SK-N-MC (cell line): ENCODE measurements around the gene WWTR1.
A peak's percentile ranks its signal among the peaks of the same experiment; 100 is the strongest.

Source experiments
- DNase-seq: peaks from one replicate; pipeline ENCODE4 v3.0.0-alpha.2; 2011; ENCODE audit warnings: low read depth, low spot score
- H3K27ac ChIP-seq: fragments of 200-600 bp; sonication (generic); 2 replicates; pipeline ENCODE4 v1.5.1; 2016; ENCODE audit warnings: mixed run types
- H3K36me3 ChIP-seq: fragments of 200-600 bp; sonication (generic); 2 replicates; pipeline ENCODE4 v1.6.1; 2017; ENCODE audit warnings: antibody characterized with exemption, low read length, mixed read lengths; ENCODE audit not compliant: insufficient read depth
- H3K4me3 ChIP-seq: fragments of 200-600 bp; sonication (generic); 2 replicates; pipeline ENCODE4 v1.5.1; 2016
- H3K9ac ChIP-seq: fragments of 200-600 bp; sonication (generic); 2 replicates; pipeline ENCODE4 v1.8.0; 2017; ENCODE audit warnings: mixed run types, mixed read lengths; ENCODE audit not compliant: insufficient read length
- H3K9me3 ChIP-seq: fragments of 200-600 bp; sonication (generic); 2 replicates; pipeline ENCODE4 v1.6.1; 2017; ENCODE audit warnings: low read depth, mild to moderate bottlenecking, antibody characterized with exemption, low read length, moderate library complexity, mixed read lengths
- EZH2 ChIP-seq: fragments of 200-600 bp; sonication (generic); IDR thresholded peaks from one replicate; pipeline ENCODE4 v1.6.1; 2017; ENCODE audit warnings: antibody characterized with exemption
- FOXP2 ChIP-seq: optimal IDR thresholded peaks from 2 replicates; pipeline ENCODE3; 2011; ENCODE audit warnings: mild to moderate bottlenecking, moderate library complexity; ENCODE audit not compliant: insufficient read depth; ENCODE audit errors: extremely low read length, control extremely low read depth
- POLR2AphosphoS5 ChIP-seq: IDR thresholded peaks from 2 replicates; pipeline ENCODE4 v1.6.1; 2012; ENCODE audit warnings: mild to moderate bottlenecking, low read depth, low read length, borderline replicate concordance

WWTR1 gene

GRCh38 chr3:149657926-149658743 lies at the start of gene WWTR1:
WWTR1 (minus strand) TSS chr3:149658025; CDS start chr3:149657306, 719 bp downstream.
- Histone ChIP-seq H3K36me3 (peaks cover 21% of the 10 kb centered on the region), H3K9ac (peak within 1 kb of the TSS; percentile 88), H3K27ac (peak within 1 kb of the TSS; percentile 74), H3K9me3 (no peaks in the 10 kb centered on the region), H3K4me3 (peak within 1 kb of the TSS; percentile 85)
- TF ChIP-seq FOXP2: no peak
- peak; percentile 82 for TF ChIP-seq POLR2AphosphoS5
- DNase-seq: no peak

GRCh38 chr3:149706905-149707304 lies 49.1 kb upstream of the WWTR1 start:
- Histone ChIP-seq H3K9me3 (no peaks in the 10 kb centered on the region), H3K9ac (no peak overlapping the region), H3K4me3 (no peak overlapping the region), H3K36me3 (no peaks in the 10 kb centered on the region), H3K27ac (peak overlapping the region; percentile 44)
- TF ChIP-seq EZH2: no peak
- TF ChIP-seq POLR2AphosphoS5: no peak
- no peak for TF ChIP-seq FOXP2
- no peak for DNase-seq

- Histone ChIP-seq H3K27ac (peak overlapping the region; percentile 32; the same call in 1 of the 2 replicates), H3K36me3 (no peaks in the 10 kb centered on the region), H3K4me3 (no peak overlapping the region), H3K9me3 (no peaks in the 10 kb centered on the region), H3K9ac (no peak overlapping the region)
- TF ChIP-seq EZH2 (no peak), FOXP2 (no peak), POLR2AphosphoS5 (no peak)
- no peak for DNase-seq
Observed at GRCh38 chr3:149705416-149705815, 47.6 kb upstream of the WWTR1 start.

- DNase-seq: no peak
- Histone ChIP-seq H3K9ac (no peak overlapping the region), H3K27ac (no peak overlapping the region), H3K36me3 (no peaks in the 10 kb centered on the region), H3K9me3 (no peaks in the 10 kb centered on the region), H3K4me3 (no peak overlapping the region)
- no peak for TF ChIP-seq POLR2AphosphoS5
- no peak for TF ChIP-seq FOXP2
- no peak for TF ChIP-seq EZH2
Observed at GRCh38 chr3:149703466-149703865, 45.6 kb upstream of the WWTR1 start.

GRCh38 chr3:149702691-149703441 lies 45.0 kb upstream of the WWTR1 start:
- no peak for DNase-seq
- TF ChIP-seq EZH2 (no peak), FOXP2 (no peak), POLR2AphosphoS5 (no peak)
- no peak overlapping the region for H3K4me3 ChIP-seq
- no peaks in the 10 kb centered on the region; the same call in 1 of the 2 replicates for H3K9me3 ChIP-seq
- H3K27ac ChIP-seq: no peak overlapping the region
- no peaks in the 10 kb centered on the region for H3K36me3 ChIP-seq
- no peak overlapping the region for H3K9ac ChIP-seq

- DNase-seq: no peak
- no peak overlapping the region for H3K27ac ChIP-seq
- TF ChIP-seq FOXP2 (no peak), EZH2 (no peak), POLR2AphosphoS5 (no peak)
- H3K9ac ChIP-seq: no peak overlapping the region
- no peaks in the 10 kb centered on the region for H3K36me3 ChIP-seq
- H3K9me3 ChIP-seq: no peaks in the 10 kb centered on the region; the same call in none of the 2 replicates
- no peak overlapping the region for H3K4me3 ChIP-seq
Observed at GRCh38 chr3:149701977-149702350, 44.1 kb upstream of the WWTR1 start.

- H3K9me3 ChIP-seq: no peaks in the 10 kb centered on the region; the same call in none of the 2 replicates
- no peaks in the 10 kb centered on the region for H3K36me3 ChIP-seq
- H3K27ac ChIP-seq: no peak overlapping the region
- DNase-seq: no peak
- no peak overlapping the region for H3K9ac ChIP-seq
- no peak overlapping the region for H3K4me3 ChIP-seq
- TF ChIP-seq FOXP2 (no peak), EZH2 (no peak), POLR2AphosphoS5 (no peak)
Observed at GRCh38 chr3:149701206-149701976, 43.6 kb upstream of the WWTR1 start.
